ENCODE results near the gene ACTN3. TPM values are rescaled to one million over a fixed set of nuclear protein-coding genes. Genes with fewer than 3 reads are reported as not detected.

ACTN3 gene
- polyA plus RNA-seq, 2 of the 4 experiments (the other 2 are of a cell fraction) = not detected

DNA sequence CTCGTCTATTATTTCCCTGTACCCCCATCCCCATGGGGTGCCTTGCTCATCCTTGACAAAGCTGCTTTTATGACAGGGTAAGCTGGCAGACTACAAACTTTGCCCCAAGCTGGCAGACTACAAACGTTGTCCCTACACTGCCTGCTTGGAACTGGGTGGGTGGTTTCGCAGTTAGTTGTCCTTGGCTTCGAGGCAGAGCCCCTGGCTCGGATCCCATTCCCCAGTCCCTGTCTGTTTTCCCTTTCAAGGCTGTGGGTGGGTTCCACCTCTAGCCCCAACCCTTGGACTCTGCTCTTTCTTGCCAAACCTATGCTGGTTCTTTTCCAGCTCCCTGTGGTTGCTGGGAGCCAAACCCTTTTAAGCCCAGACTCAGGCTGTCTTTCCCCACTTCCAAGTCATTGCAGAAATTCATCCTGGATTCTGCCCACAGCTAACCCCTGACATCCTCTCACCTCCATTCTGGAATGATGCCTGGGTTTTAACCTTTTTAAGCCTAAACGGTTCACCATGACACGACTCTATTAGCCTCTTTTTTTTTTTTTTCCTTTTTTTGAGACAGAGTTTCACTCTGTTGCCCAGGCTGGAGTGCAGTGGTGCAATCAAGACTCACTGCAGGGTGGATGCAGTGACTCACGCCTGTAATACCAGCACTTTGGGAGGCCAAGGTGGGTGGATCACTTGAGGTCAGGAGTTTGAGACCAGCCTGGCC, 60.6 kb downstream of the ACTN3 start (continued):
- TF ChIP-seq, protein P1, sequence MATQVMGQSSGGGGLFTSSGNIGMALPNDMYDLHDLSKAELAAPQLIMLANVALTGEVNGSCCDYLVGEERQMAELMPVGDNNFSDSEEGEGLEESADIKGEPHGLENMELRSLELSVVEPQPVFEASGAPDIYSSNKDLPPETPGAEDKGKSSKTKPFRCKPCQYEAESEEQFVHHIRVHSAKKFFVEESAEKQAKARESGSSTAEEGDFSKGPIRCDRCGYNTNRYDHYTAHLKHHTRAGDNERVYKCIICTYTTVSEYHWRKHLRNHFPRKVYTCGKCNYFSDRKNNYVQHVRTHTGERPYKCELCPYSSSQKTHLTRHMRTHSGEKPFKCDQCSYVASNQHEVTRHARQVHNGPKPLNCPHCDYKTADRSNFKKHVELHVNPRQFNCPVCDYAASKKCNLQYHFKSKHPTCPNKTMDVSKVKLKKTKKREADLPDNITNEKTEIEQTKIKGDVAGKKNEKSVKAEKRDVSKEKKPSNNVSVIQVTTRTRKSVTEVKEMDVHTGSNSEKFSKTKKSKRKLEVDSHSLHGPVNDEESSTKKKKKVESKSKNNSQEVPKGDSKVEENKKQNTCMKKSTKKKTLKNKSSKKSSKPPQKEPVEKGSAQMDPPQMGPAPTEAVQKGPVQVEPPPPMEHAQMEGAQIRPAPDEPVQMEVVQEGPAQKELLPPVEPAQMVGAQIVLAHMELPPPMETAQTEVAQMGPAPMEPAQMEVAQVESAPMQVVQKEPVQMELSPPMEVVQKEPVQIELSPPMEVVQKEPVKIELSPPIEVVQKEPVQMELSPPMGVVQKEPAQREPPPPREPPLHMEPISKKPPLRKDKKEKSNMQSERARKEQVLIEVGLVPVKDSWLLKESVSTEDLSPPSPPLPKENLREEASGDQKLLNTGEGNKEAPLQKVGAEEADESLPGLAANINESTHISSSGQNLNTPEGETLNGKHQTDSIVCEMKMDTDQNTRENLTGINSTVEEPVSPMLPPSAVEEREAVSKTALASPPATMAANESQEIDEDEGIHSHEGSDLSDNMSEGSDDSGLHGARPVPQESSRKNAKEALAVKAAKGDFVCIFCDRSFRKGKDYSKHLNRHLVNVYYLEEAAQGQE (IDR thresholded peaks at IDR 0.05) = no peak
- no peak for TF ChIP-seq ESRRA (IDR thresholded peaks at IDR 0.05; ENCODE audit: borderline replicate concordance, low read length)
- TF ChIP-seq, protein P2, sequence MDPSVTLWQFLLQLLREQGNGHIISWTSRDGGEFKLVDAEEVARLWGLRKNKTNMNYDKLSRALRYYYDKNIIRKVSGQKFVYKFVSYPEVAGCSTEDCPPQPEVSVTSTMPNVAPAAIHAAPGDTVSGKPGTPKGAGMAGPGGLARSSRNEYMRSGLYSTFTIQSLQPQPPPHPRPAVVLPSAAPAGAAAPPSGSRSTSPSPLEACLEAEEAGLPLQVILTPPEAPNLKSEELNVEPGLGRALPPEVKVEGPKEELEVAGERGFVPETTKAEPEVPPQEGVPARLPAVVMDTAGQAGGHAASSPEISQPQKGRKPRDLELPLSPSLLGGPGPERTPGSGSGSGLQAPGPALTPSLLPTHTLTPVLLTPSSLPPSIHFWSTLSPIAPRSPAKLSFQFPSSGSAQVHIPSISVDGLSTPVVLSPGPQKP (IDR thresholded peaks at IDR 0.05; ENCODE audit: low read depth, low read length) = no peak
- TF ChIP-seq HEYL (CRISPR knock-in tag; IDR thresholded peaks at IDR 0.05) = no peak
- TF ChIP-seq, protein P3, sequence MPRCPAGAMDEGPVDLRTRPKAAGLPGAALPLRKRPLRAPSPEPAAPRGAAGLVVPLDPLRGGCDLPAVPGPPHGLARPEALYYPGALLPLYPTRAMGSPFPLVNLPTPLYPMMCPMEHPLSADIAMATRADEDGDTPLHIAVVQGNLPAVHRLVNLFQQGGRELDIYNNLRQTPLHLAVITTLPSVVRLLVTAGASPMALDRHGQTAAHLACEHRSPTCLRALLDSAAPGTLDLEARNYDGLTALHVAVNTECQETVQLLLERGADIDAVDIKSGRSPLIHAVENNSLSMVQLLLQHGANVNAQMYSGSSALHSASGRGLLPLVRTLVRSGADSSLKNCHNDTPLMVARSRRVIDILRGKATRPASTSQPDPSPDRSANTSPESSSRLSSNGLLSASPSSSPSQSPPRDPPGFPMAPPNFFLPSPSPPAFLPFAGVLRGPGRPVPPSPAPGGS (IDR thresholded peaks at IDR 0.05) = no peak
- TF ChIP-seq EP300 (IDR thresholded peaks at IDR 0.05) = 0 out of 5 replicates have a peak, but pooled peaks of 1 of the 2 experiments have one; percentile 29
- TF ChIP-seq CHD2 (IDR thresholded peaks at IDR 0.05; ENCODE audit: low read length, partially characterized antibody) = no peak
- TF ChIP-seq NR3C1 (IDR thresholded peaks at IDR 0.05) = no peak
- TF ChIP-seq FOSB (CRISPR knock-in tag; IDR thresholded peaks at IDR 0.05) = no peak
- TF ChIP-seq ZFP36 (IDR thresholded peaks at IDR 0.05; ENCODE audit: borderline replicate concordance, partially characterized antibody) = no peak
- TF ChIP-seq, protein P4, sequence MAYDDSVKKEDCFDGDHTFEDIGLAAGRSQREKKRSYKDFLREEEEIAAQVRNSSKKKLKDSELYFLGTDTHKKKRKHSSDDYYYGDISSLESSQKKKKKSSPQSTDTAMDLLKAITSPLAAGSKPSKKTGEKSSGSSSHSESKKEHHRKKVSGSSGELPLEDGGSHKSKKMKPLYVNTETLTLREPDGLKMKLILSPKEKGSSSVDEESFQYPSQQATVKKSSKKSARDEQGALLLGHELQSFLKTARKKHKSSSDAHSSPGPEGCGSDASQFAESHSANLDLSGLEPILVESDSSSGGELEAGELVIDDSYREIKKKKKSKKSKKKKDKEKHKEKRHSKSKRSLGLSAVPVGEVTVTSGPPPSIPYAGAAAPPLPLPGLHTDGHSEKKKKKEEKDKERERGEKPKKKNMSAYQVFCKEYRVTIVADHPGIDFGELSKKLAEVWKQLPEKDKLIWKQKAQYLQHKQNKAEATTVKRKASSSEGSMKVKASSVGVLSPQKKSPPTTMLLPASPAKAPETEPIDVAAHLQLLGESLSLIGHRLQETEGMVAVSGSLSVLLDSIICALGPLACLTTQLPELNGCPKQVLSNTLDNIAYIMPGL (CRISPR knock-in tag; IDR thresholded peaks at IDR 0.05; ENCODE audit: borderline replicate concordance) = no peak
- no peak for TF ChIP-seq MAZ (IDR thresholded peaks at IDR 0.05; ENCODE audit: borderline replicate concordance, low read depth, low read length)
- TF ChIP-seq RNF2 (IDR thresholded peaks at IDR 0.05; ENCODE audit: borderline replicate concordance, low read depth) = no peak
- TF ChIP-seq BHLHE40 (IDR thresholded peaks at IDR 0.05; ENCODE audit: low read depth, low read length) = no peak
- TF ChIP-seq MAFK (IDR thresholded peaks at IDR 0.05; ENCODE audit: partially characterized antibody) = no peak
- TF ChIP-seq, protein P5, sequence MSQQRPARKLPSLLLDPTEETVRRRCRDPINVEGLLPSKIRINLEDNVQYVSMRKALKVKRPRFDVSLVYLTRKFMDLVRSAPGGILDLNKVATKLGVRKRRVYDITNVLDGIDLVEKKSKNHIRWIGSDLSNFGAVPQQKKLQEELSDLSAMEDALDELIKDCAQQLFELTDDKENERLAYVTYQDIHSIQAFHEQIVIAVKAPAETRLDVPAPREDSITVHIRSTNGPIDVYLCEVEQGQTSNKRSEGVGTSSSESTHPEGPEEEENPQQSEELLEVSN (IDR thresholded peaks at IDR 0.05; ENCODE audit: borderline replicate concordance, low read depth) = no peak
- TF ChIP-seq HOXB5 (CRISPR knock-in tag; IDR thresholded peaks at IDR 0.05) = no peak
- TF ChIP-seq FOSL2 (IDR thresholded peaks at IDR 0.05) = no peak; the same call in 1 of the 2 replicates
- peak; percentile 54 for TF ChIP-seq FOSL2 (CRISPR knock-in tag; IDR thresholded peaks at IDR 0.05)

Measured in A549 (cell line).